Embryonic facial prominence (tissue), 1 donor: ENCODE measurements around the gene ASXL3.

Source experiments
- DNase-seq: peaks from one replicate; pipeline ENCODE4 v3.0.0-alpha.2; 2016; ENCODE audit errors: extremely low spot score

ASXL3 gene

GRCh38 chr18:33583901-33584300, 5.9 kb downstream of the ASXL3 start:
- no peak for DNase-seq

- DNase-seq = no peak
These were observed 6.8 kb downstream of the ASXL3 start for GRCh38 chr18:33584548-33585430.

DNA sequence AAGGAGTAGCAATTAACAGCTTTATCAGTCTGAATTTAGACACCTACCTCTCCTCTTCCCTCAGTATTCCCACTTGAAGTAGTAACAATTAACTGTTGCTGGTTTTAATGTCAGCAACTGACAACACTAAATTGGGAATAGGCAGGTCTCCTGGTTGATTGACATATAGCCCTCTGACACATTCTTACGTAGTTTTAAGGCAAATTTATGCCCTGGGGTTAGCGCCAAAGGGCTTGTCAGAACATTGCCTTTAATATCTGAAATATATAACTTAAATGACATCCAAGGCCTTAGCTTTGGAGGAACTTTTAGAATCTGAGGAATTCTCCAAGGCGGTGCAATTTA, 7.4 kb downstream of the ASXL3 start:
- no peak for DNase-seq

- no peak for DNase-seq
These were observed 10.3 kb downstream of the ASXL3 start for GRCh38 chr18:33588361-33588760.

DNA sequence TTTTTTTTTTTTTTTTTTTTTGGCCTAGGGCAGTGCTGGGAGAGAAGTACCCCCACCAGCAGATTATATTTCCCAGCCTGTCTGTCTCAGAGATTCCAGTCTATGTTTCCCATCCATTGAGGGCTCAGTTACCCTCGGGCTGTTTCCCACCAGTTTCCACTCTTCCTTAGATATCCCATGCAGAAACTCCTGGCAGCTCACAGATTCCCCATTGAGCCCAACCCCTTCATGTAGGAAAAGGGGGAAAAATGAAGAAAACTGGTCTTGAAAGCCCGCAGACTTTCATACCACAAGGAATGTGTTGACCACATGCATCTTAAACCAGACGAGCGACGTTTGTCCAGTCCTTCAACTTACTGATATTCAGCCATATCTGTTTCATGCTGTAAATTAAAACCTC, 15.2 kb downstream of the ASXL3 start:
- DNase-seq = no peak

- DNase-seq = no peak
These were observed 16.8 kb downstream of the ASXL3 start for GRCh38 chr18:33594799-33595198.

GRCh38 chr18:33596178-33596854, 18.3 kb downstream of the ASXL3 start:
- no peak for DNase-seq

GRCh38 chr18:33600846-33601245, 22.8 kb downstream of the ASXL3 start:
- DNase-seq = no peak

GRCh38 chr18:33603454-33603853, 25.4 kb downstream of the ASXL3 start:
- DNase-seq = no peak

GRCh38 chr18:33605250-33605649, 27.2 kb downstream of the ASXL3 start:
- DNase-seq = no peak

DNA sequence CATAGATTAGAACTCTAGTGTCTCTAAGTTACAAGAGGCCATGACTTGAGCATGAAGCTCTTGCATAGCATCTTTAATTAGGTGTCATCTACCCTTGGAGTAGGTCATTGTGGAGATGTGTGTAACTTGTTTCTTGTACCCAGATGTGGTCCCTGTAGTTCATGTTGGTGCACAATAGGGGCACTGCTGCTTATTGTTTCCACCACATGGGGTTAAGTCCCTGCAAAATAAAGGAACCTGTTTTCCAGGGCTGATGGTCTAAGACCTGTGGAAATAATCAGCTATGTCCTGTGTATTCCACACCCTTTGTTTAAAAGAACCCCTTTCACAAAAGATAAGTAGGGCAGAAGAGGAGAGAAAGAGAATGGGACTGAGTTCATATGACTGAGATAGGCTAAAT, 28.6 kb downstream of the ASXL3 start:
- DNase-seq = no peak

- no peak for DNase-seq
These were observed 33.6 kb downstream of the ASXL3 start for GRCh38 chr18:33611525-33612135.

GRCh38 chr18:33612632-33613031, 34.6 kb downstream of the ASXL3 start:
- no peak for DNase-seq

DNA sequence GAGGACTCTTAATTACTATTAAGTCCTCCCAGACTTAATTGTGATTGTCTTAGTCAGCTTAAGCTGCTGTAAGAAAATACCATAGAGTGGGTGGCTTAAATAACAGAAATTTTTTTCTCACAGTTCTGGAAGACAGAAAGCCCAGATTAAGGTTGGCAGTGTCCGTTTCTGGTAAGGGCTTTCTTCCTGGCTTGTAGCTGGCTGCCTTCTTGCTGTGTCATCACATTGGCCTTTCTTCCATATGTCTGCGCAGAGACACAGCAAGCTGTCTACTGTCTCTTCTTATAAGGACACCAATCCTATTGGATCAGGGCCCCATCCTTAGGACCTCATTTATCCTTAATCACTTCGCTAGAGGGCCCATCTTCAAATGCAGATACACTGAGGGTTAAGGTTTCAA, 38.5 kb downstream of the ASXL3 start:
- no peak for DNase-seq

GRCh38 chr18:33627114-33627513, 49.1 kb downstream of the ASXL3 start:
- DNase-seq = no peak

- DNase-seq = no peak
These were observed 52.5 kb downstream of the ASXL3 start for GRCh38 chr18:33630476-33630875.

DNA sequence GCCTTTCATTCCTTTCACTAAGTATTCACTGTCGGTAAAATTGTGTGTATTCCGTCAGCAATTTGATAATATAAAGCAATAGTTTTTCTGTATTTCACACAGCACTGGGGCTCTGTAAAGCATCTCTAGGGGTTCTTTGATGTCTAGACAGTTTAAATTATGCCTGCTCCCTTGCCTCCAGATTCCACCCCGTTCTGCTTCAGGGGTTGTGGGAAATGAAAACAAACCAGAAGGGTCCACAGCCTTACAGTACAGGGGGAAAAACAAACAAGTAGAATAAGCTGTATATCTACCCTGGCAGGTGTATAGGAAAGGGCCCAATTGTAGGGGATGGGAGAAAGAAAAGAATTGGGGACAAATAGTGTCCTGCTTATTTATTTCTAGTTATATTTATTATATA, 63.1 kb downstream of the ASXL3 start:
- no peak for DNase-seq

DNA sequence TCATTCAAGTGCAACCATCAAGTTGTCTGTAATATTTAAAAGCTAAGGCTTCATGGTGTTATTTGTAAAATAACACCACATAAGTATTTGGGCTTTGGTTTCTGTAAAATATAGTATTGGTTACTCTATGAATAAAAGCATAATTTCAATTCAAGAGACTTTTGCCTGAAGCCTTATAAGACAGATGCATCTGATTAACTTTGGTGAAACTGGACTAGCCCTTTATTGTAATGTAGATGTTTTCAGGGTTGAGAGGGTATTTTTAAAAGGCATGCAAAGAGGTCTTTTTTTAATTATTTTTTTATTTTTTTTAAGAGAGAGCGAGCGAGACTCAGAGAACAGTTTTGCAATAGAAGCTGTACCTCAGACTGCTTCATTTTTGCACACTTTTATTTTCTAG, 66.5 kb downstream of the ASXL3 start:
- DNase-seq = no peak

DNA sequence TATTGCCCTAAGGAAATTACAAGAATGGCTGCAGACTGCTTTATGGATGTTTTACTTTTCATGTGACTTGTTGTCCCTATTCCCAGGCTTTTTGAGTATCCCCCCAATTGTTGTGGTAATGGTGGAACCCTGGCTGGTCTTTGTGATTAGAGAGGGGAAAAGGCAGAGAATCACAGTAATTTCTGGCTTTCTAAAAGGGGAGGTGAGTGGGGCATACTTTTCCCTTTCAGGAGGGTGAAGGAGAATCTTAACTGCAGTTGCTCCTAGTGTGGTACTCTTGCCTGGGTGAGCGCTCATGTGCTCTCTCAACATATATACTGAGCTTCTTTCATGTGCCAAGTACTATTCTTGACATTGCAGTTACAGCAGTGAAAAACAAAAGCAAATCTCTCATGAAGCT, 69.3 kb downstream of the ASXL3 start:
- no peak for DNase-seq

GRCh38 chr18:33652635-33653034, 74.6 kb downstream of the ASXL3 start:
- no peak for DNase-seq

DNA sequence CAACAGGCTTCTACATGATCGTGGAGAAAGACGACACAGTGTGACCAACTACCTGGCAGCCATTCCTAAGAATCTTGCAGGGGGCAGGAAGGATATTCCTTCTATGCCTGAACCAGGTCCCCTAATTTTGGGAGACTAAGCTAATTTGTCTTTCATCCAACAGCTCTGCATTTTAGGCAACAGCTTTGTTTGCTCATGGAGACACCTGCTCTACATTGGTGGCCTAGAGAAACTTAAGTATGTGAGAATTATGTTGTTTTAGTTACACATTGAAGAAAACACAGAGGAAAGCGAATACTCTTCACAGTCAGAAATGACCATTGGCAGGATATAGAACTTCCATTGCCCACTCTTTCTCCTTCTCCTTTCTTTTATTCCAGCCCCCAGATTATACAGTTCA, 75.2 kb downstream of the ASXL3 start:
- no peak for DNase-seq

- DNase-seq = no peak
These were observed 79.0 kb downstream of the ASXL3 start for GRCh38 chr18:33656889-33657448.
